Central memory CD4-positive, alpha-beta T cell (primary cell): ENCODE measurements around the gene PNPLA7.

Experiments used
- DNase-seq: peaks from one replicate; pipeline ENCODE4 v3.0.0; 2022

The PNPLA7 gene

DNA sequence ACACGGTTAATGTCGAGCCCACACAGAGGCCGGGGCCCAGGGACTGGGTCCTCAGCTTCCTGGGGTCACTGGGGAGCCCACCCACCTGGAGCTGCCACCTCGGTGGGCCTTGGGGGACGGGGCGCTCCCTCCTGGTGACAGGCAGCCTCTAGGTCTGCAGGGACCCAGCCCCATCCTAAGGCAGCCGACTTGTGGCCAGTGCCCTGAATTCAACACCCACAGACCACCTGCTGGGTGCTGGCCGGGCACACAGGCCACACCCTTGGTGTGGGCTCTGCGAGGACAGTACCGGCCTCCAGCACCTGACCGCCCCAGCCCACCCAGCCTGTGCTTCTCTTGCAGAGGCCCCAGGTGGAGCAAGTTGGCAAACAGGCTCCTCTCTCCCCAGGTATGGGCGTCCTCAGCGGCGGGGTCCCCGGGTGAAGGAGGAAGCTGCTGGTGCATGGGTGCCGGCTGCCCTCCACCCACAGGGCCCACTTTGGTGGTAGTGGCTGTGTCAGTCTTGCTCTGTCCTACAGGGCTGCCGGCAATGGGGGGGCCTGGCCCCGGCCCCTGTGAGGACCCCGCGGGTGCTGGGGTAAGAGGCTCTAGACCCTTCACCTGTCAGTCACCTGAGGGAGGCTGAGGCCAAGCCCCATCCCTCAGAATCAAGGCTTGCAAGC, 117.4 kb downstream of the PNPLA7 start:
- DNase-seq = no peak

DNA sequence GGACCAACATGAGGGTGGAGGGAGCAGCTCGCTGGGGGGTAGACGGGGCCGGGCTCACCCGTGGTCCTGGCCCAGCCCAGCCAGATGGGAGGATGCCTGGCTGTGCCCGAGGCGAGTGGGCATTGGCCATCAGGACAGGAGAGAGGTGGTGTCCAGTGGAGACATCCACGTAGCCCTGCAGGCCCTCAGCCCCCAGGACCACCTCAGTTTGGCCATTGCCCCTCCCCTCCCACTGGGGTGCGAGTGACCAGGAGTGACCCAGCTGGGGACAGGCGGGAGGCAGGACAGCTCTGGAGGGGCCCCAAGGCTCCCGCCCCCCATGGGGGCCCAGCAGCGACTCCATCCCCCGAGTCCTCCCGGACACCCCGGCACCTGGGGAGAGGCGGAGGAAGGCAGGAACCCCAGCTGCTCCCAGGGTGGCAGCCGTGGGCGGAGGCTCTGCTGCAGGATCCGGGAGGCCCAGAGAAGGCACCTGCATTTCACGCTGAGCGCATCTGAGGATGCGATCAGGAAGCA, 118.7 kb downstream of the PNPLA7 start:
- DNase-seq = no peak

DNA sequence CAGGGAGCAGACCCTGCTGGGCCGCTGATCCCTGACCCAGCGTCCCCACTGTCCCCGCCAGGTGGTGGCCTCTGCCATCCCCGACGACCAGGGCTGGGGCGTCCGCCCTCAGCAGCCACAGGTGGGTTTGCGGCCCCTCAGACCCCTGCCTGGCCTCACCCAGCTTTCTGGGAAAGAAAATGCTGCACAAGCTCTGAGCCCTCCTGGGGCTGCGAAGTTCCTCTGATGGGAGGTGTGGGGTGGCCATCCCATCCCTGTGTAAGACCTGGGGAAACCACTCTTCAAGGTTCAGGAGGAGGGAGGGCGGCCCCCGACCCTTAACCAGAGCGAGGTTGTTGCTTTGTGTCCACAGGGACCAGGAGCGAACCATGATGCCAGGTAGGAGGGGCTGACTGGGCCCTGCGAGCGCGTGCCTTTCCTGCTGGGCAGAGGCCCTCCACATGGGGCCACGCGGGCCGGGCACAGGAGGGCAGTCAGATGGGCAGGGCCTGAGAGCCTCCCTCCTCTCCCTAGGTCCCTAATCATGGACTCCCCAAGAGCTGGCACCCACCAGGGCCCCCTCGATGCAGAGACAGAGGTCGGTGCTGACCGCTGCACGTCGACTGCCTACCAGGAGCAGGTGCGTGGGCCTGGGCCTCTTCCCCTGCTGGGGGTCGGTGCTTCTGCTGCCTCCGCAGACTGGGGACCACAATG, 119.3 kb downstream of the PNPLA7 start:
- no peak for DNase-seq

DNA sequence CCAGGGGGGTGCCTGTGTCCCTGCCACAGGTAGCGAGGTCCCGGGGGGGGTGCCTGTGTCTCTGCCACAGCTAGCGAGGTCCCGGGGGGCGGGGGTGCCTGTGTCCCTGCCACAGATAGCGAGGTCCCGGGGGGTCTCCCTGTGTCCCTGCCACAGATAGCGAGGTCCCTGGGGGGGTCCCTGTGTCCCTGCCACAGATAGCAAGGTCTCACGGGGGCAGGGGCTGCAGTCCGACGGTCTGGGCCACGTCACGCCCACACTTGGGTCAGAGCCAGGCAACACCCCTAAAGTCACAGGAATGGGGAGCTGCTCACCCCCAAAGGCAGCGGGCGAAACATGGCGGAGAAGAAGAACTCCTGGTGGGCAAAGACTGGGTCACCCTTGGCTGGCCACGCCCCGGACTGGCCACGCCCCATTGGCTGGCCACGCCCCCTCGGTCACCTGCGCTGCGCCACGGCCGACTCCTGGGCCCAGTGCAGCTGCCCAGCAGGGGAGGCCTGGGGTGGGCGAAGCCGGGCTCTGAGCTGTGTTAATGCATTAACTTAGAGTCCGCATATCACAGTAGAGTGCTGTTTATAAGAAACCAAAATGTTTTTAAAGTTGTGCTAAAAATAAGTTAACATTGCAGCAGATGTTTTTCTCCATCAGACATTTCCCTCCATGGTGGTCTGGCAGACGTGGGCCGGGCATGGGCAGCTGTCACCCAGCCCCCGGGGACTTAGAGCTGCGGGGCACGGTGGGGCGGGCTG, 120.1 kb downstream of the PNPLA7 start:
- no peak for DNase-seq

DNA sequence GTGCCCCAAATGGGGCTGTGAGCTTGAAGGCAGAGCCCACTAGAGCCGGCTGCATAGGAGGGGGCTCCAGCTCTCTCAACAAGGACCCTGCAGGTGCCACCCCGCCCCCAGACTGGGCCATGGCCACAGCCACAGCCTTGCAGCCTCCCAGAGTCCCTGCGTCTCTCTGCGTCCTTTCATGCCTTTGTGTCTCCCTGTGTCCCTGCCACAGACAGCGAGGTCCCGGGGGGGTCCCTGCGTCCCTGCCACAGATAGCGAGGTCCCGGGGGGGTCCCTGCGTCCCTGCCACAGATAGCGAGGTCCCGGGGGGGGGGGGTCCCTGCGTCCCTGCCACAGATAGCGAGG, 120.7 kb downstream of the PNPLA7 start:
- DNase-seq = no peak

DNA sequence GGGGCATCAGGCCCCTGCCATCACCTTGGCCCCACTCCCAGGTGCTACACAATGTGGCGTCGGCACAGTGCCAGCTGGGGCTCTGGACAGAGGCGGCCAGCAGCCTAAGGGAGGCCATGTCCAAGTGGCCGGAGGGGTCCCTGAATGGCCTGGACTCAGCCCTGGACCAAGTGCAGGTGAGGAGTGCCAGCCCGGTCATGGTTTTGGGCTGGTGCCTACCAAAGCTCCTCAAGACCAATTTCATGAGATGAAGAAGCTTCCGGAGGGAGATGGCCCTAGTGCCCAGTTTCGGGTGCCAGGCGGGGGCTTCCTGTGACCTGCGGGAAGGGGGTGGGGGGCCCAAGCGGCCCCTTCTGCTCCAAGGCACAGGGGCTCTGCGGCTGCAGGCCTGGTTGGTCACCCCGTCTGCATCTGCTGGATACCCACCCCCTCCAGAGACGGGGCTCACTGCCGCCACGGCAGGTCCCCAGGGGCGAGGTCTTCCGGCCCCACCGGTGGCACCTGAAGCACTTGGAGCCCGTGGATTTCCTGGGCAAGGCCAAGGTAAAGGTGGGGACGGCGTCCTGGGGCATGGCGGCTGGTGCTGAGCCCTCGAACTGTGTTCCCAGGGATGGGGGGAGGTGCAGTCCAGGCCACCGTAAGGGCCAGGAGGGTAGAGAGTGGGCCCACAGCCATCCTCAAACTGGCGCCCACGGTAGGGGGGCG, 121.2 kb downstream of the PNPLA7 start:
- DNase-seq = no peak

DNA sequence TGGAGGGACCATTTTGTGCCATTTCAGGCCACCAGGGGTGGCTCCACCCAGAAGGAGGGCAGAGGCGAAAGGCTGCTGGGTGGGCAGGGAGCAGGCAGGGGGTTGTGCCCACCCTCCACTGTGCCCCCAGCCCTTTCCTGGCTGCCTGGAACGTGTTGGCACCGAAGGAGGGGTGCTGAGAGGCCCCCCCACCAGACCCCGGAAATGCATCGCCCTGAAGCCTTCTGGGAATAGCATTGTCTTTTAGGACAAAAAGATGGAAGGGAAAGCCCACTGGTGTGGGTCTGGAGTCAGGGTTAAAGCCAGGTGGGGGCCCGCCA, 121.9 kb downstream of the PNPLA7 start:
- no peak for DNase-seq

DNA sequence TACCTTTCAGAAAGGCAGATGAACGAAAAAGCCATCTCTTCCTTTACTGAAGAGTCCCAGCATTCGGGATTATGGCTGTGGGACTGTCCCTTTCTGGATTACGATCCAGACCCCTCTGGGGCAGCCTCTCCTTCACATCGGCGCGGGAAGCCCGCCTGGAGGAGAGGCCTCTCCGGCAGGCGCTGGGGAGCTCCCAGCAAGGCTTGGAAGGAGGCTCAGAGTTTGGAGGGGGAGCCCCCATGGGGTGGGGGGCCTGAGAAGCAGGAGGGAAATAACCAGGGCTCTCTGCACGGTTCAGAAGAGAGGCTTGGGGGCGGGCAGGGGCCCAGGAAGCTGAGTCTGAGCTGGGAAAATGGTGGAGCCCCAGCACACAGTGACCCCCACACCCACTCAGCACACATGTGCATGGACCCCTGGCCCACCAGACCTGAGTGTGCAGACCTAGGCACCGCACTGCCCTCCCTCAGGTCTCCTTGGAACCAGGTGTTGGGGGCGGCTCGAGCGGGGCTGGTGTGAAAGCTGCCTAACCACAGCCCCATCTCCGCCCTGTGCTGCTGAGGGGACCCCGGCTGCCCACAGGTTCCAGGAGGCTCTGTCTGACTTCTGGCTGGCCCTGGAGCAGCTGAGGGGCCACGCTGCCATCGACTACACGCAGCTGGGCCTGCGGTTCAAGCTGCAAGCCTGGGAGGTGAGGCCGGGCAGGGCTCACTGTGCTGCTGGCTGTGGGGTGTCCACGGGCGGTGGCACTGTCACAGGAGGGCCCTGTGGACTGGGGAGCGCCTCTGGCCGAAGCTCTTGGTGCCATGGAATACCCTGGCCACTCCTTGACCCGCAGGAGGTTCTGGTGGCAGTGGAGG, 122.5 kb downstream of the PNPLA7 start:
- no peak for DNase-seq

DNA sequence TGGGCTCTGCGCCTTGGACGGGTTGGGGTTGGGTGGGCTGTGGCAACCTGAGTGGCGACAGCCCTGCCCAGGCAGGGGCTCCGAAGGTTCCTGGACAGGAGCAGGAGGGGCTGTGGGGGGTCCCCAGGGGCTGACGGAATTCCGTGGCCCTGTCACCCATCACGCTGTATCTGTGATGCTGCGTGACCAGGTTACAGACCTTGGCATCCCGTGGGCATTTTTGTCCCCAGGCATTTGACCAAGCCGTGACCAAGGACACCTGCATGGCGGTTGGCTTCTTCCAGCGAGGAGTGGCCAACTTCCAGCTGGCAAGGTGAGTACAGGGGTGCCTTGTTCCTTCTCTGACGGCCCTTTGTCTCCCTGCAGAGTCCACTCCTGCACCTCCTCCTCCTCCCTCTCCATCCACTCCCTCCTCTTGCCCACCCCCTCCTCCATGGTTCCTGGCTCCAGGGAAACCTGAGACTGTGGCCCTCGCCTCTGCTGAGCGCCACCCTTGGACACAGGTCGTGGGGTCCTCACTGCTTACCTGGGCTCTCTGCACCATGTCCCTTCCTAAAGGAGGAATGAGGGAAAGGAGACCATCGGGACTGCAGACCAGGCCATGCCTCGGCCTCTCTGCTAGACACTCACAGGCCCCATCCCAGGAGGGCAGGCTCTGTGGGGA, 124.1 kb downstream of the PNPLA7 start:
- no peak for DNase-seq

DNA sequence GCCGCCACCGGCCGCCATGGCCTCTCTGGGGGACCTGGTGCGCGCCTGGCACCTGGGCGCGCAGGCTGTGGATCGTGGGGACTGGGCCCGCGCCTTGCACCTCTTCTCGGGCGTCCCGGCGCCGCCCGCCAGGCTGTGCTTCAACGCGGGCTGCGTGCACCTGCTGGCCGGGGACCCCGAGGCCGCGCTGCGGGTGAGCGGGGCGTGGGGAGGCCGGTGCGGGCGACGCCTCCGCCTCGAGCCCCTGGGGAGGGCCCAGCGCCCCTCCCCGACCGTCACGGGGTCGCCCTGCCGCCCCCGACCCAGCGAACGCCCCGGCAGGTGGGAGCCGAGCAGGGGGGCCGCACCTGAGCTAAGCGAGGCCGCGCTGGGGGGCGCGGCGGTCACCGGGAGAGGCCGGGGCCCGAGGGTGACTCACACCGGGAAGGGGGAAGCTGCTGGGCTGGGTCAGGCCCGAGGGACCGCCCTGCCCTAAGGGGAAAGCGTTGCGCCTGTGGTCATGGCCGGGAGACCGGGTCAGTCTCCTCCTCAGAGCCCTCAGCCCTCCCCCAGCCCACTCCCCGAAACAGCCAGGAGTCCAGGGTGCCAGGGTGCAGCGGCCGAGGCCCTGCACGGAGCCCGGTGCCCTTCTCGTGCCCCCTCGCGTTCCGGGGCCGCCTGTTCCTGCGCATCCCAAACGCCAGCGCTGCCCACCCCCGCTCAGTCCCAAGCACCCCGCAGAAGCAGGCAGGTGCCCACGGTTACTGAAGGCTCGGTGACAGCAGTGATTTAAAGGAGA, 126.5 kb downstream of the PNPLA7 start:
- no peak for DNase-seq

DNA sequence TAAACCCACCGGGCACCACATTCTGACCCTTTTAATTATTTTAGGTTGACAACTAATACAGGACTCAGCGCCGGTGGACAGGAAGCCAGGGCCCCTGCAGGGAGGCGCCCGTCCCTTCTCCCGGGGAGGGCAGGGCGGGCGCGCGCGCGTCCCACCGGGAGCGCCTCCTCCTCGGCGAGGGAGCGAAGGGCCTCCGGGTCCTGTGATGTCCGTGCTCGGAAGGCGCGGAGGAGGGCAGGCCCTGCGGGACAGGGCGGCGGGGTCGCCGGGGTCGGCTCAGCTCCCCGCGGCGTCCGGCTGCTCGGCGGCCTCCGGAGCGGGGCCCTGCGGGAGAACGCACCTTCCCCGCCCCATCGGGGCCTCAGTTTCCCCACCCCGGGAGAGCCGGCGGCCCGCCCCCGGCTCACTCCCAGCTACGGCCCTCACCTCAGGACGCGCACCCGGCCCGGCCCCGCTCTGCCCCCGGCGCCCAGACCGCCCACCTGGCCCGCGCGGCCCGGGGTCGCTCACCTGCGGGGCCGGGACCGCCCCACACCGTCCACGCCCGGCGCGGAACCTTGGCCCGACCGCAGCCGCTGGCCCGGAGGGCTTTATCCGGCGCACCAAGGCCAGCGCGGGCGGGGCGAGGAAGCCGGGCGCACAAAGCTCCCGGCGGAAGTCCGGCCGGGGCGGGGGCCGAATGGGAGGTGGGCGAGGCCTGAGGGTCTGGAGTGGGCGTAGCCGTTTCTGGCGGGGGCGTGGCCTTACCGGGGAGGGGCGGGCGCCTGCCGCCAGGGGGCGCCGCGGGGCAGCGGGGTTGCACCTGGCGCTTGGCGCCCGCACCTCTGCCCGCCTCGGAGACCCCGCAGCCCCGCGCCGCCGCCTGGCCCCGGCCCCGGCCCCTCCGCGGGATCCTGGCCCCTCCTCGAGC, 127.3 kb downstream of the PNPLA7 start, which contains the start of the genes EXD3 and NOXA1:
TSS of gene EXD3 (minus strand) at position 559 of the 910 bp plus-strand sequence. CDS start 27,805 bp downstream, outside the sequence.
TSS of gene NOXA1 (plus strand) at position 790 of the 910 bp plus-strand sequence. CDS start 137 bp downstream, outside the sequence.
- DNase-seq = peak; percentile 87

DNA sequence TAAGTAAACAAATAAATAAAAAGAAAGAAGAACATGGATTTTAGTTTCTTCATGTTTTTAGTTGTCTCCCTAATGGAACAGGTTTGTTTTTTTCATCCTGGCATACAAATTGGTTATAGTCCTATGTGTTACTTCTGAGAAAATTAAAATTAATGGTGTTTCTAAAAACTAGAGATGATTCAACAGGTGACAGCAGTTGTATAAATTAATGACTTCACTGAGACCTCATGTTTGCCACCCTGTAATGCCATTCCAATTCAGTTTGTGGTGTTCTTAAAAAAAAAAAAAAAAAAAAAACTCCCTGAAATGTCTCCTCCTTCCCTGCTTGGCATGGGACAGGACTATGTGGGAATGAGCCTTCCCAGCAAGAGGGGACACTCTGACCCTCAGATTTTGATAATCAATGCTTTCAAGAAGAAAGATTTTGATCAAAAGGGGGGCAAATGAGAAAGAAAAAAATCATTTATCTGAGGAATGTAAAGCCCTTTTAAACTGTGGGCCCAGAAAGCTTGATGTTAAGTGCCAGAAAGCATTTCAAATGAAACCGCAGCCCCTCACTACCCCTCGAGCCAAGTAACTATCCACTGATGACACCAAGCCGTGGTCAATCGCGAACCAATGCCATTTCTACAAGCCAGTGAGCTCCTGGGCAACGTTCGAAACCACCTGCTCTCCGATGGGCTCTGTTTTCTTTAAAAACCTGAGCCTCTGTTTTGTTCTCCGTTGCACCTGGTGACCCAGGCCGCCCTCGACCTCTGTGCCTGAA, 128.2 kb downstream of the PNPLA7 start:
- no peak for DNase-seq

DNA sequence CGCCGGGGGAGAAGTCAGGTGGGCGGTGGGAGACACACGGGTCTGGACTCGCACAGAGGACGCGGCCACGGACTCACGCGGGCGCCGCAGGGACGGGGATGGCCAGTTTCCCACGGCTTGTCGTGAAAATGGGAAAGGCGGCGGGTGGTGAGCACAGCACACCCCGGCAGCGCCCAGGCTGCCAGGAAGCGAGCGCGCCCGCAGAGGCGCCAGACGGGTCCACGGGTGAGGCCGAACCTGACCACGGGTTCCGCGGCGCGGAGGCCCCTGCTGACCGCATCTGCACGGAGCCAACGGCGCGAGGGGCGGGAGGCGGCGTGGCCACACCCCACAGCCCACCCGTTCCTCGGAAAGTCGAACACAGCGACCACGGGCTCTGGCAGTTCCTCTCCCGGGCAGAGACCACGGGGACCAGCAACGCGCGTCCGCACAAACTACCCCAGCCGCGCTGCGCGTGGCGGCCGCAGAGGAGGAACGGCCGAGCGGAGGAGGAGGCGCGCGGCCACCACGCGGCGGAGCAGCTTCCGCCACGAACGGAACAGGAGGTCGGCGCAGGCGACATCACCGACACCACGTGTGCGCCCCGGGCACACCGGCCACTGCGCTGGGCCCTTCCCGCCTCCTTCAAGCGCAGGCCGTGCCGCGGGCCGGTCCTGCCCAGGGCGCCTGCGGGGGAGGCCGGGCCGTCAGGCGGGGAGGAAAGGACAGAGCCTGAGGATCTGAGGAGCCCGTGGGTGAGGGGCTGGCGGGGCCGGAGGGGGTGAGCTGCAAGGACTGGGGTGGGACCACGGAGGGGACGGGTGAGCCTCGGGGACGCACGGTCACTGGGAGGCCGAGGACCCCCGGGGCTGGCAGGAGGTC, 132.8 kb downstream of the PNPLA7 start:
- no peak for DNase-seq

DNA sequence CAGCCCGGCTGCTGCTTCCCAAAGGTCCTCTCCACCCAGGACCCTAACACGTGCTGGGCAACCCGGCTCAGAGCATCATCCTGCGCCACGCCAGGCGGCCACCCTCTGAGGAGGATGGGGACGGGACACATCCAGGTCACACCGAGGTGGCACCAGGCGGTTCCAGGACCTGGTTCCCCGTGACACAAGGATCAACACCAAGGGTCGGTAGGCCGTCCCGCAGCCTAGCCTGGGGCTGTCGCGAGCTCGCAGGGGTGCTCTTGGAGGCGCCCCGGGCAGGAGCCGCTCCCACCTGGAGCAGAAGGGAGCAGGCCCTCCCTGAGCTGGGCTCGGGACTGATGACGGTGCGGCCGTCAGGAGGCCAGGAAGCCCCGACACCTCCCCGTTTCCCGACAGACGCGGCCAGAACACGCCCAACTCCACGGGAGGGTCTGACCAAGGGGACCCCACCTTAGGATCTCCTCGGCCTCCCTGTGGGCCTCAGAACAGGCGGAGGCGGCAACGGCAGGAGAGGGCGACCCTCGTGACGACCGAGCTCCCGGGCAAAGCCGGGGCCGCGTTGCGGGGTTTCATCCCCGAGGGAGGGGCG, 133.5 kb downstream of the PNPLA7 start:
- DNase-seq = no peak

DNA sequence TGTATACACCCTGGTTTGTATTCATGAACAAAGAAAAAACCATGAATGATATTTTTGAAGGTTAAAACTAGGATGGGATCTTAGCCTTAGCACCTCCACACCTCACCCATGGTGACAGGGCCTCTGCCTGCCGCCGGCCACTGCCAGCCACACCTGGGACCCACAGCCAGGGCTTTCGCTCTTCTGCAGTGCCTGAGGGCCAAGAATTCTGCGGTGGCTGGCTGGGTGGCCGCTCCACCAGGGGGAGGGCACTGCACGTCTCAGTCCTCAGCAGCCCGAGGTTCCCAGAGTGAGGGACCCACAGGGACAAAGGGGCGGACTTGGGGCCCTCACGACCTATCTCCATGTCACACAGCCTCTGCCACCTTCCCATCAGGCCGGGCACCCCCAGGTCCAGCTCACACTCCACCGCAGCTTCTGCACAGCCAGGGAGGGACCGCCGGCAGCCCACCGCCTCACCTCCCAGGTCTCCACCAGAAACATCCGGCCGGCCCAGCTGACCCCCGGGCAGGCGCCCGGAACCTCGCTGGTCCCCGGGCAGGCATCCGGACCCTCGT, 134.1 kb downstream of the PNPLA7 start:
- DNase-seq = no peak

DNA sequence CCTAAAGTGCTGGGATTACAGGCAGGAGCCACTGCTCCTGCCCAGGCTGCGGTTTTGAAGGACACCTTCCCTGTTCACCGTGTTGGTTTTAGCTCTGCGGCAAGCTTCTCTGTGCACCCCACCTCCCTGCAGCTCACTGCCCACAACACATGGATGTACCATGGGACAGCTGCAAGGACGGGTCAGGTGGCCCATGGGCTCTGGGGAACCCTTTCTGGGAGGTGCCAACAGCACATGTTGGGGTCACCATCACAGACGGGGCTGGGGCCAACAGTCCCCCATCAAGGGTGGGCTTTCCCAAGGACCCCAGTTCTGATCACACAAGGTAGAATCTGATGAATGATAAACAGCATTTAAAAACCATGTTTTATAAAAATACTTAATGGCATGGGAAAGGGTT, 134.8 kb downstream of the PNPLA7 start:
- DNase-seq = no peak

DNA sequence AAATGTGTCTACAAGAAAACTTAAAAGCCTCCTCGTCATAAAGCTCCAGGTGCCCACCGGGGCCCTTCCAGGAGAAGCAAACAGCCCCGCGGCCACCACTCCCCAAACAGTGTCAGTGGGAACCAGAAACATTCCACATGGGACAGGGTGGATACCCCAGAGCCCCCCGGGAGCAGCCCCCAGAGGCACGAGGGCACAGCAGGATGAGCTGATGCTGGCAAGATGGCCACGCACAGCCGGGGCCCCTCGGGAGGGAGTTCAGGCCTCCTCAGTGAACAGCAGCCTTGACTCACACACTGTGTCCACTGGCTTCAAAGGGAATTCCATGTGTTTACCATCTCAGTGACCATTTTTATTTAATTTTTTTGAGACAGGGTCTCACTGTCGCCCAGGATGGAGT, 137.8 kb downstream of the PNPLA7 start:
- DNase-seq = no peak
